SK-N-SH (cell line): ENCODE results near the gene UBA5.

ENCODE experiments used
- ELF1 ChIP-seq: IDR thresholded peaks from 2 replicates; pipeline ENCODE4 v1.4.0; 2012
- EZH2phosphoT487 ChIP-seq: fragments of 200-600 bp; sonication (generic); IDR thresholded peaks from 2 replicates; pipeline ENCODE4 v1.6.1; 2017; ENCODE audit warnings: low read depth, mixed run types, mild to moderate bottlenecking, antibody characterized with exemption, moderate library complexity, borderline replicate concordance
- GABPA ChIP-seq: IDR thresholded peaks from 2 replicates; pipeline ENCODE4 v1.4.0; 2012; ENCODE audit warnings: low read depth, mild to moderate bottlenecking
- POLR2AphosphoS5 ChIP-seq: IDR thresholded peaks from 2 replicates; pipeline ENCODE4 v1.6.1; 2012; ENCODE audit warnings: low read depth, low read length
- RAD21 ChIP-seq: IDR thresholded peaks from 2 replicates; pipeline ENCODE4 v1.6.1; 2012; ENCODE audit warnings: mild to moderate bottlenecking, low read length
- SIN3A ChIP-seq: IDR thresholded peaks from 2 replicates; pipeline ENCODE4 v1.6.1; 2012; ENCODE audit warnings: low read depth, mild to moderate bottlenecking, low read length, moderate library complexity, borderline replicate concordance
- TAF1 ChIP-seq: IDR thresholded peaks from 2 replicates; pipeline ENCODE4 v1.6.1; 2012; ENCODE audit warnings: low read depth, mild to moderate bottlenecking, low read length, moderate library complexity, borderline replicate concordance
- TF ChIP-seq, protein P1 (sequence below): fragments of 200-600 bp; sonication (generic); IDR thresholded peaks from 2 replicates; pipeline ENCODE4 v1.6.1; 2017; ENCODE audit warnings: antibody characterized with exemption, mild to moderate bottlenecking, moderate library complexity
- TF ChIP-seq, protein P2 (sequence below): IDR thresholded peaks from 2 replicates; pipeline ENCODE4; 2012
- TF ChIP-seq, protein P3 (sequence below): fragments of 150-350 bp; IDR thresholded peaks from 2 replicates; pipeline ENCODE4 v1.6.1; 2017; ENCODE audit warnings: antibody characterized with exemption, low read length, low read depth, borderline replicate concordance
- TF ChIP-seq, protein P4 (sequence below): IDR thresholded peaks from 2 replicates; pipeline ENCODE4 v1.6.1; 2012; ENCODE audit warnings: mild to moderate bottlenecking, low read depth, low read length, moderate library complexity

DNA sequence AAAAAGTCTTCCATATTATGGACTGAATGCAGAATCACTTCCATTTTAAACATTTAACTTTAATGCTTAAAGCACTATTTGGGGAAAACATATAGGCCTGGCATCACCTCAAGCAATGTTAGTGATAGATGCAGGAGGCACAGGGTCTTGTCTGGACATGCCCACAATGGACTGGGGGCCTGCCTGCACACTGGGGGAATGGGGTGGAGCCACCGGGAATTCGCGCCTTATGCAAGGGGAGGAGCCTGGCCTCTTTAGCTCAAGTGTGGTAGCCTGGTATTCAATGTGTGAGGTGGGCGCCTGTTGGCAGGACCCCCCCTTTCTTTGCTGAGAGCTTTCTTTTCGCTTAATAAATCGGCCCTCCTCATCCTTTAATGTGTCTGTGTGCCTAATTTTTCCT is 33.2 kb upstream of the UBA5 start:
- no peak for TF ChIP-seq RAD21
- TF ChIP-seq, protein P1, sequence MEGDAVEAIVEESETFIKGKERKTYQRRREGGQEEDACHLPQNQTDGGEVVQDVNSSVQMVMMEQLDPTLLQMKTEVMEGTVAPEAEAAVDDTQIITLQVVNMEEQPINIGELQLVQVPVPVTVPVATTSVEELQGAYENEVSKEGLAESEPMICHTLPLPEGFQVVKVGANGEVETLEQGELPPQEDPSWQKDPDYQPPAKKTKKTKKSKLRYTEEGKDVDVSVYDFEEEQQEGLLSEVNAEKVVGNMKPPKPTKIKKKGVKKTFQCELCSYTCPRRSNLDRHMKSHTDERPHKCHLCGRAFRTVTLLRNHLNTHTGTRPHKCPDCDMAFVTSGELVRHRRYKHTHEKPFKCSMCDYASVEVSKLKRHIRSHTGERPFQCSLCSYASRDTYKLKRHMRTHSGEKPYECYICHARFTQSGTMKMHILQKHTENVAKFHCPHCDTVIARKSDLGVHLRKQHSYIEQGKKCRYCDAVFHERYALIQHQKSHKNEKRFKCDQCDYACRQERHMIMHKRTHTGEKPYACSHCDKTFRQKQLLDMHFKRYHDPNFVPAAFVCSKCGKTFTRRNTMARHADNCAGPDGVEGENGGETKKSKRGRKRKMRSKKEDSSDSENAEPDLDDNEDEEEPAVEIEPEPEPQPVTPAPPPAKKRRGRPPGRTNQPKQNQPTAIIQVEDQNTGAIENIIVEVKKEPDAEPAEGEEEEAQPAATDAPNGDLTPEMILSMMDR: no peak
- TF ChIP-seq, protein P2, sequence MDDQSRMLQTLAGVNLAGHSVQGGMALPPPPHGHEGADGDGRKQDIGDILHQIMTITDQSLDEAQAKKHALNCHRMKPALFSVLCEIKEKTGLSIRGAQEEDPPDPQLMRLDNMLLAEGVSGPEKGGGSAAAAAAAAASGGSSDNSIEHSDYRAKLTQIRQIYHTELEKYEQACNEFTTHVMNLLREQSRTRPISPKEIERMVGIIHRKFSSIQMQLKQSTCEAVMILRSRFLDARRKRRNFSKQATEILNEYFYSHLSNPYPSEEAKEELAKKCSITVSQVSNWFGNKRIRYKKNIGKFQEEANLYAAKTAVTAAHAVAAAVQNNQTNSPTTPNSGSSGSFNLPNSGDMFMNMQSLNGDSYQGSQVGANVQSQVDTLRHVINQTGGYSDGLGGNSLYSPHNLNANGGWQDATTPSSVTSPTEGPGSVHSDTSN: no peak
- no peak for TF ChIP-seq ELF1
- no peak for TF ChIP-seq SIN3A
- no peak for TF ChIP-seq TAF1
- TF ChIP-seq, protein P3, sequence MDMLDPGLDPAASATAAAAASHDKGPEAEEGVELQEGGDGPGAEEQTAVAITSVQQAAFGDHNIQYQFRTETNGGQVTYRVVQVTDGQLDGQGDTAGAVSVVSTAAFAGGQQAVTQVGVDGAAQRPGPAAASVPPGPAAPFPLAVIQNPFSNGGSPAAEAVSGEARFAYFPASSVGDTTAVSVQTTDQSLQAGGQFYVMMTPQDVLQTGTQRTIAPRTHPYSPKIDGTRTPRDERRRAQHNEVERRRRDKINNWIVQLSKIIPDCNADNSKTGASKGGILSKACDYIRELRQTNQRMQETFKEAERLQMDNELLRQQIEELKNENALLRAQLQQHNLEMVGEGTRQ: no peak
- no peak for TF ChIP-seq POLR2AphosphoS5
- no peak for TF ChIP-seq EZH2phosphoT487
- TF ChIP-seq GABPA: no peak
- TF ChIP-seq, protein P4, sequence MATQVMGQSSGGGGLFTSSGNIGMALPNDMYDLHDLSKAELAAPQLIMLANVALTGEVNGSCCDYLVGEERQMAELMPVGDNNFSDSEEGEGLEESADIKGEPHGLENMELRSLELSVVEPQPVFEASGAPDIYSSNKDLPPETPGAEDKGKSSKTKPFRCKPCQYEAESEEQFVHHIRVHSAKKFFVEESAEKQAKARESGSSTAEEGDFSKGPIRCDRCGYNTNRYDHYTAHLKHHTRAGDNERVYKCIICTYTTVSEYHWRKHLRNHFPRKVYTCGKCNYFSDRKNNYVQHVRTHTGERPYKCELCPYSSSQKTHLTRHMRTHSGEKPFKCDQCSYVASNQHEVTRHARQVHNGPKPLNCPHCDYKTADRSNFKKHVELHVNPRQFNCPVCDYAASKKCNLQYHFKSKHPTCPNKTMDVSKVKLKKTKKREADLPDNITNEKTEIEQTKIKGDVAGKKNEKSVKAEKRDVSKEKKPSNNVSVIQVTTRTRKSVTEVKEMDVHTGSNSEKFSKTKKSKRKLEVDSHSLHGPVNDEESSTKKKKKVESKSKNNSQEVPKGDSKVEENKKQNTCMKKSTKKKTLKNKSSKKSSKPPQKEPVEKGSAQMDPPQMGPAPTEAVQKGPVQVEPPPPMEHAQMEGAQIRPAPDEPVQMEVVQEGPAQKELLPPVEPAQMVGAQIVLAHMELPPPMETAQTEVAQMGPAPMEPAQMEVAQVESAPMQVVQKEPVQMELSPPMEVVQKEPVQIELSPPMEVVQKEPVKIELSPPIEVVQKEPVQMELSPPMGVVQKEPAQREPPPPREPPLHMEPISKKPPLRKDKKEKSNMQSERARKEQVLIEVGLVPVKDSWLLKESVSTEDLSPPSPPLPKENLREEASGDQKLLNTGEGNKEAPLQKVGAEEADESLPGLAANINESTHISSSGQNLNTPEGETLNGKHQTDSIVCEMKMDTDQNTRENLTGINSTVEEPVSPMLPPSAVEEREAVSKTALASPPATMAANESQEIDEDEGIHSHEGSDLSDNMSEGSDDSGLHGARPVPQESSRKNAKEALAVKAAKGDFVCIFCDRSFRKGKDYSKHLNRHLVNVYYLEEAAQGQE: no peak
